Neural progenitor cell (in vitro differentiated cells): Measurements from ENCODE around the gene ISY1. TPM values are rescaled to one million over a fixed set of nuclear protein-coding genes. Genes with fewer than 3 reads are reported as not detected.

Source experiments
- DNase-seq: peaks from one replicate; pipeline ENCODE4 v3.0.0-alpha.2; 2016; ENCODE audit warnings: low spot score
- H2AFZ ChIP-seq: fragments of 200-600 bp; sonication (generic); replicated peaks from 2 replicates; pipeline ENCODE4 v1.6.1; 2016; ENCODE audit warnings: antibody characterized with exemption
- H3F3A ChIP-seq: fragments of 200-600 bp; sonication (generic); 2 replicates; pipeline ENCODE4 v1.6.1; 2016; ENCODE audit warnings: antibody characterized with exemption, low read depth
- H3K27ac ChIP-seq: fragments of 200-600 bp; sonication (generic); 2 replicates; pipeline ENCODE4 v1.5.1; 2016; ENCODE audit warnings: mild to moderate bottlenecking
- H3K27me3 ChIP-seq: fragments of 200-600 bp; sonication (generic); 2 replicates; pipeline ENCODE4 v1.6.1; 2016; ENCODE audit warnings: mild to moderate bottlenecking, moderate library complexity
- H3K36me3 ChIP-seq: fragments of 200-600 bp; sonication (generic); 2 replicates; pipeline ENCODE4 v1.5.1; 2016
- H3K4me1 ChIP-seq: fragments of 200-600 bp; sonication (generic); 2 replicates; pipeline ENCODE4 v1.6.1; 2016; ENCODE audit warnings: mixed run types
- H3K4me2 ChIP-seq: fragments of 200-600 bp; sonication (generic); 2 replicates; pipeline ENCODE4 v1.6.1; 2016
- H3K4me3 ChIP-seq: fragments of 200-600 bp; sonication (generic); 2 replicates; pipeline ENCODE4 v1.5.1; 2016
- H3K79me2 ChIP-seq: fragments of 200-600 bp; sonication (generic); 2 replicates; pipeline ENCODE4 v1.6.1; 2016; ENCODE audit warnings: low read depth
- H3K9ac ChIP-seq: fragments of 200-600 bp; sonication (generic); 2 replicates; pipeline ENCODE4 v1.6.1; 2016
- H3K9me3 ChIP-seq: fragments of 200-600 bp; sonication (generic); 2 replicates; pipeline ENCODE4 v1.5.1; 2016; ENCODE audit warnings: low read depth
- H4K20me1 ChIP-seq: fragments of 200-600 bp; sonication (generic); 2 replicates; pipeline ENCODE4 v1.6.1; 2016; ENCODE audit warnings: low read depth
- H3K27ac Mint-ChIP-seq: 3 replicates; pipeline ENCODE4 v1.8.0; 2021; ENCODE audit warnings: mixed read lengths
- H3K27me3 Mint-ChIP-seq: 2 replicates; pipeline ENCODE4 v1.8.0; 2022; ENCODE audit warnings: low read depth, mild to moderate bottlenecking, inconsistent platforms, moderate library complexity, mixed read lengths; ENCODE audit not compliant: insufficient read depth
- H3K36me3 Mint-ChIP-seq: 3 replicates; pipeline ENCODE4 v1.8.0; 2021; ENCODE audit warnings: mixed read lengths
- H3K4me1 Mint-ChIP-seq: 3 replicates; pipeline ENCODE4 v1.8.0; 2021; ENCODE audit warnings: mixed read lengths
- H3K4me3 Mint-ChIP-seq: 3 replicates; pipeline ENCODE4 v1.8.0; 2021; ENCODE audit warnings: mild to moderate bottlenecking, moderate library complexity, mixed read lengths
- H3K9me3 Mint-ChIP-seq: 3 replicates; pipeline ENCODE4 v1.8.0; 2020; ENCODE audit warnings: mixed read lengths
- CTCF ChIP-seq: fragments of 200-600 bp; sonication (generic); IDR thresholded peaks from 2 replicates; pipeline ENCODE4 v1.5.1; 2017; ENCODE audit warnings: antibody characterized with exemption, mild to moderate bottlenecking
- EZH2 ChIP-seq: fragments of 200-600 bp; sonication (generic); IDR thresholded peaks from 2 replicates; pipeline ENCODE4 v1.6.1; 2017; ENCODE audit warnings: antibody characterized with exemption, mild to moderate bottlenecking, moderate library complexity
- EZH2phosphoT487 ChIP-seq: fragments of 200-600 bp; sonication (generic); IDR thresholded peaks from 2 replicates; pipeline ENCODE4 v1.6.1; 2017; ENCODE audit warnings: antibody characterized with exemption
- total RNA-seq: library from RNA; depleted of rRNA; stranded (reverse); fragments of >200 nt; gene quantifications from 2 replicates; pipeline ENCODE4 v1.2.3, GENCODE V29; 2015; ENCODE audit warnings: low replicate concordance

Gene ISY1
- total RNA-seq, 1 donor from 2014 or later, result 31.9 TPM

GRCh38 chr3:129104498-129105079 is 56.3 kb downstream of the ISY1 start:
- Histone ChIP-seq H3K27ac (no peak overlapping the region), H3F3A (no peaks in the 10 kb centered on the region), H3K9ac (no peak overlapping the region), H3K36me3 (no peaks in the 10 kb centered on the region), H3K27me3 (no peaks in the 10 kb centered on the region), H3K4me1 (no peaks in the 10 kb centered on the region), H3K4me3 (no peak overlapping the region), H3K79me2 (no peaks in the 10 kb centered on the region), H4K20me1 (no peaks in the 10 kb centered on the region), H3K4me2 (no peak overlapping the region), H2AFZ (no peak overlapping the region), H3K9me3 (no peaks in the 10 kb centered on the region)
- TF ChIP-seq EZH2phosphoT487 (no peak), EZH2 (no peak), CTCF (no peak)
- Mint-ChIP-seq H3K27ac (no peak overlapping the region), H3K27me3 (peaks cover 2% of the 10 kb centered on the region), H3K4me1 (peaks cover 7% of the 10 kb centered on the region), H3K9me3 (no peaks in the 10 kb centered on the region), H3K4me3 (no peak overlapping the region), H3K36me3 (no peaks in the 10 kb centered on the region)
- no peak for DNase-seq

- H3K4me3 ChIP-seq, result no peak overlapping the region
- H3K27me3 ChIP-seq, result no peaks in the 10 kb centered on the region
- no peak for DNase-seq
- no peaks in the 10 kb centered on the region for H3F3A ChIP-seq
- no peaks in the 10 kb centered on the region for H3K9me3 ChIP-seq
- H3K4me1 Mint-ChIP-seq, result peaks cover 7% of the 10 kb centered on the region
- no peaks in the 10 kb centered on the region for H3K36me3 ChIP-seq
- no peak overlapping the region for H3K4me3 Mint-ChIP-seq
- H3K4me2 ChIP-seq, result no peak overlapping the region
- peaks cover 2% of the 10 kb centered on the region for H3K27me3 Mint-ChIP-seq
- no peak overlapping the region for H3K9ac ChIP-seq
- TF ChIP-seq EZH2phosphoT487 (no peak), CTCF (no peak)
- no peak overlapping the region for H2AFZ ChIP-seq
- H3K27ac ChIP-seq, result no peak overlapping the region
- no peaks in the 10 kb centered on the region for H3K79me2 ChIP-seq
- H3K9me3 Mint-ChIP-seq, result no peaks in the 10 kb centered on the region
- H3K4me1 ChIP-seq, result no peaks in the 10 kb centered on the region
- no peaks in the 10 kb centered on the region for H3K36me3 Mint-ChIP-seq
- H4K20me1 ChIP-seq, result no peaks in the 10 kb centered on the region
- no peak overlapping the region for H3K27ac Mint-ChIP-seq
These were observed 56.8 kb downstream of the ISY1 start for GRCh38 chr3:129104051-129104450.

- Histone ChIP-seq H3K4me2 (no peak overlapping the region), H3K27ac (no peak overlapping the region), H3K9me3 (no peaks in the 10 kb centered on the region), H3F3A (no peaks in the 10 kb centered on the region), H3K4me1 (no peaks in the 10 kb centered on the region), H2AFZ (no peak overlapping the region), H3K79me2 (no peaks in the 10 kb centered on the region), H3K27me3 (no peaks in the 10 kb centered on the region), H3K4me3 (no peak overlapping the region), H4K20me1 (no peaks in the 10 kb centered on the region), H3K9ac (no peak overlapping the region), H3K36me3 (no peaks in the 10 kb centered on the region)
- Mint-ChIP-seq H3K4me3 (no peak overlapping the region), H3K27ac (peak overlapping the region; percentile 42), H3K36me3 (peaks cover 2% of the 10 kb centered on the region), H3K9me3 (peaks cover 2% of the 10 kb centered on the region), H3K4me1 (peaks cover 7% of the 10 kb centered on the region), H3K27me3 (peaks cover 2% of the 10 kb centered on the region)
- TF ChIP-seq EZH2, result no peak
- no peak for TF ChIP-seq CTCF
- no peak for TF ChIP-seq EZH2phosphoT487
- DNase-seq, result no peak
These were observed 57.6 kb downstream of the ISY1 start for GRCh38 chr3:129103296-129103695.
